ENCODE measurements around the gene IDH3A.
A peak's percentile ranks its signal among the peaks of the same experiment; 100 is the strongest.

The IDH3A gene

GRCh38 chr15:78108300-78109084, 40.7 kb upstream of the IDH3A start:
- Histone ChIP-seq H3K27ac (ENCODE audit: low read depth, low read length) (no peak overlapping the region), H3K36me3 (ENCODE audit: control insufficient read depth, low read length) (no peaks in the 10 kb centered on the region), H3F3A (ENCODE audit: control insufficient read depth, insufficient read depth) (no peaks in the 10 kb centered on the region), H3K79me2 (ENCODE audit: control insufficient read depth, low read length) (no peaks in the 10 kb centered on the region), H3K4me2 (ENCODE audit: low read length) (no peak overlapping the region), H3K4me1 (ENCODE audit: control insufficient read depth, low read length) (peaks cover 1% of the 10 kb centered on the region), H3K9me3 (ENCODE audit: control insufficient read depth, insufficient read depth, low read length) (no peaks in the 10 kb centered on the region), H3K9me2 (replicated peaks; ENCODE audit: control insufficient read depth, low read length) (no peaks in the 10 kb centered on the region), H4K20me1 (ENCODE audit: control insufficient read depth, insufficient read depth, low read depth, low read length) (no peaks in the 10 kb centered on the region), H3K4me3 (ENCODE audit: low read length) (no peak overlapping the region), H3K27me3 (ENCODE audit: control insufficient read depth, low read length) (no peaks in the 10 kb centered on the region)
- no peak for TF ChIP-seq EZH2phosphoT487 (IDR thresholded peaks at IDR 0.05; ENCODE audit: borderline replicate concordance, low read length)
- TF ChIP-seq, protein P1, sequence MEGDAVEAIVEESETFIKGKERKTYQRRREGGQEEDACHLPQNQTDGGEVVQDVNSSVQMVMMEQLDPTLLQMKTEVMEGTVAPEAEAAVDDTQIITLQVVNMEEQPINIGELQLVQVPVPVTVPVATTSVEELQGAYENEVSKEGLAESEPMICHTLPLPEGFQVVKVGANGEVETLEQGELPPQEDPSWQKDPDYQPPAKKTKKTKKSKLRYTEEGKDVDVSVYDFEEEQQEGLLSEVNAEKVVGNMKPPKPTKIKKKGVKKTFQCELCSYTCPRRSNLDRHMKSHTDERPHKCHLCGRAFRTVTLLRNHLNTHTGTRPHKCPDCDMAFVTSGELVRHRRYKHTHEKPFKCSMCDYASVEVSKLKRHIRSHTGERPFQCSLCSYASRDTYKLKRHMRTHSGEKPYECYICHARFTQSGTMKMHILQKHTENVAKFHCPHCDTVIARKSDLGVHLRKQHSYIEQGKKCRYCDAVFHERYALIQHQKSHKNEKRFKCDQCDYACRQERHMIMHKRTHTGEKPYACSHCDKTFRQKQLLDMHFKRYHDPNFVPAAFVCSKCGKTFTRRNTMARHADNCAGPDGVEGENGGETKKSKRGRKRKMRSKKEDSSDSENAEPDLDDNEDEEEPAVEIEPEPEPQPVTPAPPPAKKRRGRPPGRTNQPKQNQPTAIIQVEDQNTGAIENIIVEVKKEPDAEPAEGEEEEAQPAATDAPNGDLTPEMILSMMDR (IDR thresholded peaks at IDR 0.05; ENCODE audit: low read depth, low read length, poor library complexity, severe bottlenecking), result peak; percentile 96

GRCh38 chr15:78109156-78109555, 40.0 kb upstream of the IDH3A start:
- no peak overlapping the region for H3K27ac ChIP-seq (ENCODE audit: low read depth, low read length)
- no peaks in the 10 kb centered on the region for H3K27me3 ChIP-seq (ENCODE audit: control insufficient read depth, low read length)
- H3F3A ChIP-seq (ENCODE audit: control insufficient read depth, insufficient read depth), result no peaks in the 10 kb centered on the region
- H3K9me2 ChIP-seq (replicated peaks; ENCODE audit: control insufficient read depth, low read length), result no peaks in the 10 kb centered on the region
- no peaks in the 10 kb centered on the region for H3K9me3 ChIP-seq (ENCODE audit: control insufficient read depth, insufficient read depth, low read length)
- no peaks in the 10 kb centered on the region for H3K36me3 ChIP-seq (ENCODE audit: control insufficient read depth, low read length)
- no peaks in the 10 kb centered on the region for H3K79me2 ChIP-seq (ENCODE audit: control insufficient read depth, low read length)
- H3K4me2 ChIP-seq (ENCODE audit: low read length), result no peak overlapping the region
- H3K4me1 ChIP-seq (ENCODE audit: control insufficient read depth, low read length), result peaks cover 8% of the 10 kb centered on the region
- H4K20me1 ChIP-seq (ENCODE audit: control insufficient read depth, insufficient read depth, low read depth, low read length), result no peaks in the 10 kb centered on the region
- H3K4me3 ChIP-seq (ENCODE audit: low read length), result no peak overlapping the region
- TF ChIP-seq, protein P1 (IDR thresholded peaks at IDR 0.05; ENCODE audit: low read depth, low read length, poor library complexity, severe bottlenecking), result no peak

DNA sequence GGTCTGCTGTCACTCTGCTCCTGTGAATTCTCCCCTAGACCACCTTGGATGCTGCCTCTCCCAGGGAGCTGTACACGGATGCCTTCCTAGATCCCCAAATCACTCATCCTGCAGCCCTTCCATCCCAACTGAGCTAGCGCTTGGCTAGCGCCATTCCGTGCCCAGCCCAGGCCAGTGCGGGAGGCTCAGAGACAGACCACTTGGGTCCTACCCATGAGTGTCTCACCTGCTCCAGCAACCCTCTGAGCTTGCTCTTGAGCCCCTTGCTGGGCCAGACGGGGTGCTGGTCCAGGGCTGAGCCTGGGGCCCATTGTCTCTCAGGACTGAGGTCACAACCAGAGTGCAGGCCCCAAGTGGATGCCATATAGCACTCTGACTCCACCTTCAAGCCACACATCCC, 39.1 kb upstream of the IDH3A start:
- no peaks in the 10 kb centered on the region for H3K79me2 ChIP-seq (ENCODE audit: control insufficient read depth, low read length)
- no peaks in the 10 kb centered on the region for H3K9me3 ChIP-seq (ENCODE audit: control insufficient read depth, insufficient read depth, low read length)
- no peaks in the 10 kb centered on the region for H3K27me3 ChIP-seq (ENCODE audit: control insufficient read depth, low read length)
- peaks cover 16% of the 10 kb centered on the region for H3K4me1 ChIP-seq (ENCODE audit: control insufficient read depth, low read length)
- no peak overlapping the region for H3K4me2 ChIP-seq (ENCODE audit: low read length)
- TF ChIP-seq, protein P1 (IDR thresholded peaks at IDR 0.05; ENCODE audit: low read depth, low read length, poor library complexity, severe bottlenecking), result no peak
- TF ChIP-seq EZH2phosphoT487 (IDR thresholded peaks at IDR 0.05; ENCODE audit: borderline replicate concordance, low read length), result no peak
- no peaks in the 10 kb centered on the region for H3K36me3 ChIP-seq (ENCODE audit: control insufficient read depth, low read length)
- 0 out of 2 replicates have a peak, but pooled peaks cover 2% of the 10 kb centered on the region for H3F3A ChIP-seq (ENCODE audit: control insufficient read depth, insufficient read depth)
- no peaks in the 10 kb centered on the region for H3K9me2 ChIP-seq (replicated peaks; ENCODE audit: control insufficient read depth, low read length)
- no peaks in the 10 kb centered on the region for H4K20me1 ChIP-seq (ENCODE audit: control insufficient read depth, insufficient read depth, low read depth, low read length)
- no peak overlapping the region for H3K4me3 ChIP-seq (ENCODE audit: low read length)
- H3K27ac ChIP-seq (ENCODE audit: low read depth, low read length), result no peak overlapping the region
